ENCODE data around the gene LRRC8E. TPM values are rescaled to one million over a fixed set of nuclear protein-coding genes. Genes with fewer than 3 reads are reported as not detected.

The LRRC8E gene
- total and polyA plus RNA-seq, 10 of the 15 experiments (the other 5 are each of a cell fraction or from before 2014, with no cell fraction given), result 0.04 to 0.32 (median 0.25) TPM; not detected in 7

DNA sequence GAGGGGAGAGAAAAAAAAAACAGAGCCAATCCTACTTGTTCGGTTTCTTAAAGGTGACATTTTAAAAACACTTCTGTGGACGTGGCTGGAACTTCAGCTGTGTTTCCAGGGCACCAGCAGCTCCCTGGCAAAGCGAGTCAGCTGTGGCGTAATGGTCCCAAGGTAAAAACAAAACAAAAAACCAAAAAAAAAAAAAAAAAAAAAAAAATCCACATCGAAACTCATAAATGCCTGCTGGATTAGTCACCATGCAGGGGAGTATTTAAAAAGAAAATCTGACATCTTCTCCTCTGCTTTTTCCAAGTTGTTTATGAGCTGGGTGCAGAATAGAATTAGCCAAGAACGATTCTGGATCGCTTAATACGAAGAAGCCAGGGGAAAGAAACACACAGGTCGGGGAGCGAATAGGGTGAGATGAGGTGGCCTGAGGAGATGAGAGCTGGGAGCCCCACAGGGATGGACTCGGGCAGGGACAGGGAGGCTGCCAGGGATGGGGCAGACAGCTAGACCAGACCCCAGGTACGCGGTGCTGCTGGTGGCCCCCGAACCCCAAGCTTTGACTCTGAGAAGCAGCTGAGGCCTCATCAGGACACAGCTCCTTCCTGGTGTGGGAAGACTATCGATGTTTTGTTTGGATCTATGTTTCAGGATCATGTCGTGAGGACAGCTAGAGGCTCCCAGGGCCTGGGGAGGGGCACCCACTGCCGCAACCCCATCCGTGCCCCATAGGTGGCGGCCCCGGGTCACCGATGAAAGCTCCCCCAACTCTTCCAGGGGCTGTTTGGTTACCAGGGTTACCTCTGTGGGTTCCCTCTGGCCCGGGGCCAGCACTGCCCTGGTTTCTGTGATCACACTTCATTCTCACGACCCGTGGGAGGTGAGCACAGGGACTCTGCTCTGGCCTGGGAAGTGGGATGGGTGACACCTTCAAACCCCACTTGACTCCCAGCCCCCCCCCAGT, 40.7 kb downstream of the LRRC8E start (continued):
- TF ChIP-seq, protein P1, sequence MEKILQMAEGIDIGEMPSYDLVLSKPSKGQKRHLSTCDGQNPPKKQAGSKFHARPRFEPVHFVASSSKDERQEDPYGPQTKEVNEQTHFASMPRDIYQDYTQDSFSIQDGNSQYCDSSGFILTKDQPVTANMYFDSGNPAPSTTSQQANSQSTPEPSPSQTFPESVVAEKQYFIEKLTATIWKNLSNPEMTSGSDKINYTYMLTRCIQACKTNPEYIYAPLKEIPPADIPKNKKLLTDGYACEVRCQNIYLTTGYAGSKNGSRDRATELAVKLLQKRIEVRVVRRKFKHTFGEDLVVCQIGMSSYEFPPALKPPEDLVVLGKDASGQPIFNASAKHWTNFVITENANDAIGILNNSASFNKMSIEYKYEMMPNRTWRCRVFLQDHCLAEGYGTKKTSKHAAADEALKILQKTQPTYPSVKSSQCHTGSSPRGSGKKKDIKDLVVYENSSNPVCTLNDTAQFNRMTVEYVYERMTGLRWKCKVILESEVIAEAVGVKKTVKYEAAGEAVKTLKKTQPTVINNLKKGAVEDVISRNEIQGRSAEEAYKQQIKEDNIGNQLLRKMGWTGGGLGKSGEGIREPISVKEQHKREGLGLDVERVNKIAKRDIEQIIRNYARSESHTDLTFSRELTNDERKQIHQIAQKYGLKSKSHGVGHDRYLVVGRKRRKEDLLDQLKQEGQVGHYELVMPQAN (conservative IDR thresholded peaks at IDR 0.05), result no peak
- TF ChIP-seq NFYB (IDR thresholded peaks at IDR 0.05; ENCODE audit: insufficient read depth, low read depth, low read length), result no peak
- TF ChIP-seq, protein P2, sequence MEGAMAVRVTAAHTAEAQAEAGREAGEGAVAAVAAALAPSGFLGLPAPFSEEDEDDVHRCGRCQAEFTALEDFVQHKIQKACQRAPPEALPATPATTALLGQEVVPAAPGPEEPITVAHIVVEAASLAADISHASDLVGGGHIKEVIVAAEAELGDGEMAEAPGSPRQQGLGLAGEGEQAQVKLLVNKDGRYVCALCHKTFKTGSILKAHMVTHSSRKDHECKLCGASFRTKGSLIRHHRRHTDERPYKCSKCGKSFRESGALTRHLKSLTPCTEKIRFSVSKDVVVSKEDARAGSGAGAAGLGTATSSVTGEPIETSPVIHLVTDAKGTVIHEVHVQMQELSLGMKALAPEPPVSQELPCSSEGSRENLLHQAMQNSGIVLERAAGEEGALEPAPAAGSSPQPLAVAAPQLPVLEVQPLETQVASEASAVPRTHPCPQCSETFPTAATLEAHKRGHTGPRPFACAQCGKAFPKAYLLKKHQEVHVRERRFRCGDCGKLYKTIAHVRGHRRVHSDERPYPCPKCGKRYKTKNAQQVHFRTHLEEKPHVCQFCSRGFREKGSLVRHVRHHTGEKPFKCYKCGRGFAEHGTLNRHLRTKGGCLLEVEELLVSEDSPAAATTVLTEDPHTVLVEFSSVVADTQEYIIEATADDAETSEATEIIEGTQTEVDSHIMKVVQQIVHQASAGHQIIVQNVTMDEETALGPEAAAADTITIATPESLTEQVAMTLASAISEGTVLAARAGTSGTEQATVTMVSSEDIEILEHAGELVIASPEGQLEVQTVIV (IDR thresholded peaks at IDR 0.05; ENCODE audit: borderline replicate concordance, partially characterized antibody), result no peak
- TF ChIP-seq, protein P3, sequence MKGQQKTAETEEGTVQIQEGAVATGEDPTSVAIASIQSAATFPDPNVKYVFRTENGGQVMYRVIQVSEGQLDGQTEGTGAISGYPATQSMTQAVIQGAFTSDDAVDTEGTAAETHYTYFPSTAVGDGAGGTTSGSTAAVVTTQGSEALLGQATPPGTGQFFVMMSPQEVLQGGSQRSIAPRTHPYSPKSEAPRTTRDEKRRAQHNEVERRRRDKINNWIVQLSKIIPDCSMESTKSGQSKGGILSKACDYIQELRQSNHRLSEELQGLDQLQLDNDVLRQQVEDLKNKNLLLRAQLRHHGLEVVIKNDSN (IDR thresholded peaks at IDR 0.05; ENCODE audit: borderline replicate concordance, extremely low read length, insufficient read depth, low read depth, low read length), result no peak
- no peak for TF ChIP-seq ZNF622 (IDR thresholded peaks at IDR 0.05)
- no peak for TF ChIP-seq ZNF24 (IDR thresholded peaks at IDR 0.05)
- TF ChIP-seq, protein P4, sequence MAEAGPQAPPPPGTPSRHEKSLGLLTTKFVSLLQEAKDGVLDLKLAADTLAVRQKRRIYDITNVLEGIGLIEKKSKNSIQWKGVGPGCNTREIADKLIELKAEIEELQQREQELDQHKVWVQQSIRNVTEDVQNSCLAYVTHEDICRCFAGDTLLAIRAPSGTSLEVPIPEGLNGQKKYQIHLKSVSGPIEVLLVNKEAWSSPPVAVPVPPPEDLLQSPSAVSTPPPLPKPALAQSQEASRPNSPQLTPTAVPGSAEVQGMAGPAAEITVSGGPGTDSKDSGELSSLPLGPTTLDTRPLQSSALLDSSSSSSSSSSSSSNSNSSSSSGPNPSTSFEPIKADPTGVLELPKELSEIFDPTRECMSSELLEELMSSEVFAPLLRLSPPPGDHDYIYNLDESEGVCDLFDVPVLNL (IDR thresholded peaks at IDR 0.05; ENCODE audit: low read depth, low read length), result no peak
- TF ChIP-seq BHLHE40 (IDR thresholded peaks at IDR 0.05; ENCODE audit: borderline replicate concordance in 1 of 2, low read depth in 2 of 2, low read length in 1 of 2), result peak; percentile 25 to 50; a peak in 1 of 4 replicates
- no peak for TF ChIP-seq MTA3 (IDR thresholded peaks at IDR 0.05; ENCODE audit: borderline replicate concordance, low read length)
- TF ChIP-seq SPI1 (IDR thresholded peaks at IDR 0.05; ENCODE audit: borderline replicate concordance, insufficient read depth, low read depth, low read length), result no peak
- no peak for TF ChIP-seq TARDBP (IDR thresholded peaks at IDR 0.05; ENCODE audit: borderline replicate concordance)
- TF ChIP-seq LARP7 (IDR thresholded peaks at IDR 0.05), result 0 out of 2 replicates have a peak, but pooled peaks have one; percentile 36
- TF ChIP-seq STAT3 (IDR thresholded peaks at IDR 0.05; ENCODE audit: low read depth, low read length), result no peak
- TF ChIP-seq, protein P5, sequence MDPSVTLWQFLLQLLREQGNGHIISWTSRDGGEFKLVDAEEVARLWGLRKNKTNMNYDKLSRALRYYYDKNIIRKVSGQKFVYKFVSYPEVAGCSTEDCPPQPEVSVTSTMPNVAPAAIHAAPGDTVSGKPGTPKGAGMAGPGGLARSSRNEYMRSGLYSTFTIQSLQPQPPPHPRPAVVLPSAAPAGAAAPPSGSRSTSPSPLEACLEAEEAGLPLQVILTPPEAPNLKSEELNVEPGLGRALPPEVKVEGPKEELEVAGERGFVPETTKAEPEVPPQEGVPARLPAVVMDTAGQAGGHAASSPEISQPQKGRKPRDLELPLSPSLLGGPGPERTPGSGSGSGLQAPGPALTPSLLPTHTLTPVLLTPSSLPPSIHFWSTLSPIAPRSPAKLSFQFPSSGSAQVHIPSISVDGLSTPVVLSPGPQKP (IDR thresholded peaks at IDR 0.05; ENCODE audit: low read depth, low read length), result no peak
- no peak for TF ChIP-seq FOS (IDR thresholded peaks at IDR 0.05; ENCODE audit: borderline replicate concordance, extremely low read depth, insufficient read length)
- no peak for TF ChIP-seq PAX5 (IDR thresholded peaks at IDR 0.05; ENCODE audit: borderline replicate concordance, low read depth, low read length)
- TF ChIP-seq ZSCAN29 (IDR thresholded peaks at IDR 0.05), result no peak
- TF ChIP-seq RCOR1 (conservative IDR thresholded peaks at IDR 0.05; ENCODE audit: low read depth, low read length), result no peak
